Activated CD8-positive, alpha-beta memory T cell treated with anti-CD3 and anti-CD28 coated beads, Interleukin-2, amount 50 U/mL, for 24 hours (primary cell): ENCODE results near the gene KRT7.
"Not testable (repeated sequence)": the region's sequence is repeated elsewhere in the genome, so short reads cannot be mapped to it uniquely, and the experiment has no call there.

Experiments used
- DNase-seq: peaks from one replicate; pipeline ENCODE4 v3.0.0-alpha.2; 2020; ENCODE audit errors: extremely low read depth

The KRT7 gene

GRCh38 chr12:52278575-52279421 is 45.8 kb downstream of the KRT7 start:
- DNase-seq, result peak; percentile 18

- no peak for DNase-seq
Observed at GRCh38 chr12:52279422-52280318, 46.6 kb downstream of the KRT7 start.

- DNase-seq, result no peak
Observed at GRCh38 chr12:52280319-52280795, 47.3 kb downstream of the KRT7 start.

- no peak for DNase-seq
Observed at GRCh38 chr12:52280796-52281560, 47.9 kb downstream of the KRT7 start.

- DNase-seq, result no peak
Observed at GRCh38 chr12:52284562-52285171, 51.6 kb downstream of the KRT7 start.

- DNase-seq, result no peak
Observed at GRCh38 chr12:52285172-52285745, 52.2 kb downstream of the KRT7 start.

- DNase-seq, result no peak
Observed at GRCh38 chr12:52285851-52286530, 52.9 kb downstream of the KRT7 start.

- DNase-seq, result not testable (repeated sequence)
Observed at GRCh38 chr12:52286857-52287785, 54.1 kb downstream of the KRT7 start.

- DNase-seq, result not testable (repeated sequence)
Observed at GRCh38 chr12:52287816-52288805, 55.1 kb downstream of the KRT7 start.

- not testable (repeated sequence) for DNase-seq
Observed at GRCh38 chr12:52290483-52291134, 57.6 kb downstream of the KRT7 start.

GRCh38 chr12:52291267-52291935 is 58.4 kb downstream of the KRT7 start, which contains the start of gene KRT81:
TSS of gene KRT81 (minus strand) at chr12:52291534. CDS start at chr12:52291465, 69 bp downstream.
- no peak for DNase-seq

GRCh38 chr12:52293926-52294325 is 60.9 kb downstream of the KRT7 start:
- DNase-seq, result no peak

- no peak for DNase-seq
Observed at GRCh38 chr12:52294803-52295202, 61.8 kb downstream of the KRT7 start.

GRCh38 chr12:52295663-52296062 is 62.6 kb downstream of the KRT7 start:
- DNase-seq, result no peak

GRCh38 chr12:52296572-52297215 is 63.7 kb downstream of the KRT7 start:
- DNase-seq, result no peak
